GM18526 (cell line): Measurements from ENCODE around the gene OR1M1.
A peak's percentile ranks its signal among the peaks of the same experiment; 100 is the strongest.

ENCODE experiments used
- POLR2A ChIP-seq: IDR thresholded peaks from 3 replicates; pipeline ENCODE4 v1.6.1; 2011; ENCODE audit not compliant: insufficient read length; ENCODE audit errors: extremely low read depth

OR1M1 gene

DNA sequence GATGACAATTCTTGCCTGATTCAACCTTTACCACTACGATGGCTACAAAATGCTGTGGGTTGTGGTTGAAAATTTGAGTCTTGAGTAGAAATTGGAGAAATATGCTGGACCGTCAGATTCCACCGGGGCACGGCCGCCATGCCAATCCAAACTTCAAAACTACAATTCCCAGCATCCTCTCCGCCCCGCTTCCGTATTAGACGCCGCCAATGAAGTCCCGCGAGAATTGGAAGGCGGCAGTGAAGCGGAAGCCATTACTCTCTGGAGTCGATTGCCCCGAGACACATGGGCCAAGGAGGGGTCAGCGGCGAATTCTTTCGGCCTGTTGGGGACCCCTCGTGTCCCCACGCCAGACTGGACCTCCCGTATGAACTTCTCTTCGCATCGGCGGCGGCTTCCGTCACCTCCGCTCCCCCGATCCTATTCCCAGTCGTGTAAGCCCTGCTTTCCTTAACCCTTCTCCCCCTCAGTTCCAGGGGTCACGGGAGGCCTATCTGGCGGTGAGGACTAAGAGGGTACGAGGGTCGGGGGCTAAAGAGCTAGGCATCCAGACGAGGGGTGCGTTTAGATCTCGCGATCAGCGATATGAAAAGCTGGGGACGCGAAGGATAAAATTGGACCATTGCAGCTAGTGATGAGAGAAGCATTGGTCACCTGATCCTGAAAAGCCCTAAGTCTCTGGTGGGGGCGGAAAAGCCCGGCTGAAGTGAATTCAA lies 53.5 kb downstream of the OR1M1 start, which contains the start of gene ZNF317:
TSS of gene ZNF317 (plus strand) at position 239 of the 716 bp plus-strand sequence. CDS start 15,620 bp downstream, outside the sequence.
- TF ChIP-seq POLR2A = peak; percentile 85

DNA sequence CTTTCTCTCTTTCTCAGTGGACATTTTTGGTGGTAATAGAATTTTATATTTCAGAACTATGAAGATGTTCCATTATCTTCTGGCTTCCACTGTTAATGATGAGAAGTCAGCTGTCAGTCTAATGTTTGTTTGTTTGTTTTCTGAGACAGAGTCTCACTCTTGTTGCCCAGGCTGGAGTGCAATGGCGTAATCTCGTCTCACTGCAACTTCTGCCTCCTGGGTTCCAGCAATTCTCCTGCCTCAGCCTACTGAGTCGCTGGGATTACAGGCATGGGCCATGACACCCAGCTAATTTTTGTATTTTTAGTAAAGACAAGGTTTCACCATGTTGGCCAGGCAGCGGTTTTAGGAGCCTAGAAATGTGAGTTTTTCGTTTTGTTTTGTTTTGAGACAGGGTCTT lies 58.1 kb downstream of the OR1M1 start:
- TF ChIP-seq POLR2A = no peak
